Prostate gland (tissue), 2 donors: Measurements from ENCODE around the gene PRR7.

Experiments used
- CTCF ChIP-seq, 4 experiments: fragments of 200-600 bp in 2 of 4; fragments of 450-650 bp in 2 of 4; sonication (generic) in 2 of 4; IDR thresholded peaks; 1 replicate in 3 of 4; 2 replicates in 1 of 4; pipeline ENCODE4 v1.5.1; 2016 to 2019; ENCODE audit warnings: antibody characterized with exemption in 4 of 4, mild to moderate bottlenecking in 2 of 4, moderate library complexity in 2 of 4
- POLR2AphosphoS5 ChIP-seq: sonication (generic); formaldehyde crosslinking; IDR thresholded peaks from one replicate; pipeline ENCODE4 v1.6.1; 2017; ENCODE audit warnings: antibody characterized with exemption

- TF ChIP-seq CTCF (IDR thresholded peaks at IDR 0.05): no peak
- no peak for TF ChIP-seq POLR2AphosphoS5
Measured at GRCh38 chr5:177404641-177405179, 41.9 kb upstream of the PRR7 start.
